ENCODE measurements around the gene ACVR1B. TPM values are rescaled to one million over a fixed set of nuclear protein-coding genes. Genes with fewer than 3 reads are reported as not detected.

ACVR1B gene
- total and polyA plus RNA-seq, 9 of the 15 experiments (the other 6 are each of a cell fraction or from before 2014, with no cell fraction given): 0.97 to 15.1 (median 6.8) TPM

DNA sequence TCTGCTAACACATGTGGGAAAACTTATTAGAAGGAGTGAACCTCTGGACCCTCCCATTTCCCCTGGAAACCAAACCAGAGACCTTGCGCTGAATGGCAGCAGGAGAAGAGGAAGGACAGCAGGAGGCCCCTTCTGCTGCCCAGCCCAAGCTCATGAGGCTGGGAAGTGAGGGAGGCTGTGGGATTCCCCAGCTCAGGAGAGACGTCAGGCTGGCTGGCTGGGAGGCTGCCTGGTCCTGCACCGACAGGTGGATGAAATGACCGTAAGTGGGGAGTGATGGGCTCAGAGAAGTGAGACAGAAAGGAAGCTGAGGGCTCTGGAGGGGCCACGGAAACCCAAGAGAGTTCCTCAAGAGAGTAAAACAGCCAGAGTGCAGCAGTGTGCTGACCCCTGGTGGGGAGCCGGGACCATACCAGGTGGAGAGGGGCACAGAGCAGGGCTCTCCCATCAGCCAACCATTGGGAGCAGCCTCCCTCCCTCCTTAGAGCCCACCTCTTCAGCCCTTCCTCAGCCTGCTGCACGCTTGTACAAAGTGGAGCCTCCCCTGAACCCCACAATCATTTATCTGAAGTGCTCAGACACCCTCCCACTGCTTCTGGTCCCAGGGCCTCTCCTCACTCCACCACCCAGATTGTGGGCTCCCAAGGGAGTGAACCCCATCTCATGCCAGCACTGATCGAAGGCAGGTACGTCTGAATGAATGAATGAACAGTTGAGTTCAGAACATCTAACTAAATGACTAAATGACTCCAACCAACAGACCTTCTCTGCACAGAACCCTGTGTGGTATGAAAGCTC, 69.2 kb downstream of the ACVR1B start (continued):
- TF ChIP-seq REST (IDR thresholded peaks at IDR 0.05; ENCODE audit: borderline replicate concordance) (peak; percentile 89), REST (CRISPR knock-in tag; IDR thresholded peaks at IDR 0.05; ENCODE audit: low read depth) (no peak), ZNF551 (CRISPR knock-in tag; IDR thresholded peaks at IDR 0.05) (no peak), NR4A1 (CRISPR knock-in tag; IDR thresholded peaks at IDR 0.05) (no peak), NR4A1 (tag; IDR thresholded peaks at IDR 0.05) (0 out of 2 replicates have a peak, but pooled peaks have one; percentile 35), MAZ (CRISPR knock-in tag; conservative IDR thresholded peaks at IDR 0.05 in 1 of 2, IDR thresholded peaks at IDR 0.05 in 1 of 2) (peak in 1 of 2 experiments; percentile 76; a peak in 2 of 4 replicates), THRAP3 (IDR thresholded peaks at IDR 0.05; ENCODE audit: borderline replicate concordance) (no peak), MLX (CRISPR knock-in tag; conservative IDR thresholded peaks at IDR 0.05) (no peak), SNIP1 (IDR thresholded peaks at IDR 0.05; ENCODE audit: low read depth) (no peak), NFE2L1 (tag; IDR thresholded peaks at IDR 0.05; ENCODE audit: borderline replicate concordance, low read depth) (no peak), KLF16 (IDR thresholded peaks at IDR 0.05) (0 out of 2 replicates have a peak, but pooled peaks have one; percentile 13), PRPF4 (IDR thresholded peaks at IDR 0.05; ENCODE audit: insufficient read depth, low read depth, low read length, poor library complexity, severe bottlenecking) (no peak)
- TF ChIP-seq, protein P1, sequence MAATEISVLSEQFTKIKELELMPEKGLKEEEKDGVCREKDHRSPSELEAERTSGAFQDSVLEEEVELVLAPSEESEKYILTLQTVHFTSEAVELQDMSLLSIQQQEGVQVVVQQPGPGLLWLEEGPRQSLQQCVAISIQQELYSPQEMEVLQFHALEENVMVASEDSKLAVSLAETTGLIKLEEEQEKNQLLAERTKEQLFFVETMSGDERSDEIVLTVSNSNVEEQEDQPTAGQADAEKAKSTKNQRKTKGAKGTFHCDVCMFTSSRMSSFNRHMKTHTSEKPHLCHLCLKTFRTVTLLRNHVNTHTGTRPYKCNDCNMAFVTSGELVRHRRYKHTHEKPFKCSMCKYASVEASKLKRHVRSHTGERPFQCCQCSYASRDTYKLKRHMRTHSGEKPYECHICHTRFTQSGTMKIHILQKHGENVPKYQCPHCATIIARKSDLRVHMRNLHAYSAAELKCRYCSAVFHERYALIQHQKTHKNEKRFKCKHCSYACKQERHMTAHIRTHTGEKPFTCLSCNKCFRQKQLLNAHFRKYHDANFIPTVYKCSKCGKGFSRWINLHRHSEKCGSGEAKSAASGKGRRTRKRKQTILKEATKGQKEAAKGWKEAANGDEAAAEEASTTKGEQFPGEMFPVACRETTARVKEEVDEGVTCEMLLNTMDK (IDR thresholded peaks at IDR 0.05; ENCODE audit: borderline replicate concordance, insufficient read depth, low read depth, low read length, poor library complexity, severe bottlenecking): peak; percentile 6
